Liver (tissue), 3 donors: ENCODE measurements around the gene USH2A.

Experiments
- JUND ChIP-seq, 2 donors: IDR thresholded peaks; 2 replicates each; pipeline ENCODE4 v1.6.1; 2016; ENCODE audit warnings: antibody characterized with exemption in 2 of 2
- RXRA ChIP-seq, 2 donors: IDR thresholded peaks; 2 replicates each; pipeline ENCODE4 v1.6.1; 2017 to 2018; ENCODE audit warnings: antibody characterized with exemption in 2 of 2, mild to moderate bottlenecking in 1 of 2
- TAF1 ChIP-seq: conservative IDR thresholded peaks from 2 replicates; pipeline ENCODE4 v1.6.1; 2016; ENCODE audit warnings: antibody characterized with exemption, mild to moderate bottlenecking
- YY1 ChIP-seq: IDR thresholded peaks from 2 replicates; pipeline ENCODE4 v1.6.1; 2016; ENCODE audit warnings: antibody characterized with exemption, mild to moderate bottlenecking
- TF ChIP-seq, protein P1 (sequence below): fragments of 150-350 bp; IDR thresholded peaks from 2 replicates; pipeline ENCODE4 v1.5.1; 2017; ENCODE audit warnings: improper control_type of control experiment, low read depth, low read length; ENCODE audit not compliant: missing input control
- TF ChIP-seq, protein P2 (sequence below): IDR thresholded peaks from 2 replicates; pipeline ENCODE4 v1.6.1; 2016; ENCODE audit warnings: antibody characterized with exemption
- TF ChIP-seq, protein P3 (sequence below): IDR thresholded peaks from 2 replicates; pipeline ENCODE4 v1.6.1; 2016; ENCODE audit warnings: antibody characterized with exemption, mild to moderate bottlenecking
- TF ChIP-seq, protein P4 (sequence below): IDR thresholded peaks from 2 replicates; pipeline ENCODE4 v1.6.1; 2016; ENCODE audit warnings: antibody characterized with exemption
- donor health status: healthy.
- donor health status: healthy.

DNA sequence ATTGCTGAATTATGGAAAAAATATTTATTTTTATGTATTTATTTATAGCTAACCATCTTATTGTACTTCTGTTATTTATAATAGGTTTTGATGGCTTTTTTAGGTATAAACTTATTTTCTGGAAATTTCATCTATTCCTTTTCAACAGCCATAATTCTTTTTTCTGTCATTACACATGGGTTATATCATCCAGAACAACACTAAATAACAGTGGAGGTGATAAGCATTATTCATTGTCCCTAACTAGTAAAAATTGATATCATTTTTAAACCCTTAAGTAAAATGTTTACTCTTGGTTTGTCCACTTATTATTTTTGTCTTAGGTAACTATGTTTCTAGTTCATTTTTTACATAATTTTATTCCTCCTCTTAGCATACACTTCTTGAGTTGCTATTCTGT is 309.1 kb downstream of the USH2A start:
- no peak for TF ChIP-seq RXRA (IDR thresholded peaks at IDR 0.05)
- TF ChIP-seq, protein P1, sequence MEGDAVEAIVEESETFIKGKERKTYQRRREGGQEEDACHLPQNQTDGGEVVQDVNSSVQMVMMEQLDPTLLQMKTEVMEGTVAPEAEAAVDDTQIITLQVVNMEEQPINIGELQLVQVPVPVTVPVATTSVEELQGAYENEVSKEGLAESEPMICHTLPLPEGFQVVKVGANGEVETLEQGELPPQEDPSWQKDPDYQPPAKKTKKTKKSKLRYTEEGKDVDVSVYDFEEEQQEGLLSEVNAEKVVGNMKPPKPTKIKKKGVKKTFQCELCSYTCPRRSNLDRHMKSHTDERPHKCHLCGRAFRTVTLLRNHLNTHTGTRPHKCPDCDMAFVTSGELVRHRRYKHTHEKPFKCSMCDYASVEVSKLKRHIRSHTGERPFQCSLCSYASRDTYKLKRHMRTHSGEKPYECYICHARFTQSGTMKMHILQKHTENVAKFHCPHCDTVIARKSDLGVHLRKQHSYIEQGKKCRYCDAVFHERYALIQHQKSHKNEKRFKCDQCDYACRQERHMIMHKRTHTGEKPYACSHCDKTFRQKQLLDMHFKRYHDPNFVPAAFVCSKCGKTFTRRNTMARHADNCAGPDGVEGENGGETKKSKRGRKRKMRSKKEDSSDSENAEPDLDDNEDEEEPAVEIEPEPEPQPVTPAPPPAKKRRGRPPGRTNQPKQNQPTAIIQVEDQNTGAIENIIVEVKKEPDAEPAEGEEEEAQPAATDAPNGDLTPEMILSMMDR = no peak
- TF ChIP-seq TAF1 = no peak
- TF ChIP-seq, protein P2, sequence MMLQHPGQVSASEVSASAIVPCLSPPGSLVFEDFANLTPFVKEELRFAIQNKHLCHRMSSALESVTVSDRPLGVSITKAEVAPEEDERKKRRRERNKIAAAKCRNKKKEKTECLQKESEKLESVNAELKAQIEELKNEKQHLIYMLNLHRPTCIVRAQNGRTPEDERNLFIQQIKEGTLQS = no peak
- no peak for TF ChIP-seq JUND (IDR thresholded peaks at IDR 0.05)
- TF ChIP-seq, protein P3, sequence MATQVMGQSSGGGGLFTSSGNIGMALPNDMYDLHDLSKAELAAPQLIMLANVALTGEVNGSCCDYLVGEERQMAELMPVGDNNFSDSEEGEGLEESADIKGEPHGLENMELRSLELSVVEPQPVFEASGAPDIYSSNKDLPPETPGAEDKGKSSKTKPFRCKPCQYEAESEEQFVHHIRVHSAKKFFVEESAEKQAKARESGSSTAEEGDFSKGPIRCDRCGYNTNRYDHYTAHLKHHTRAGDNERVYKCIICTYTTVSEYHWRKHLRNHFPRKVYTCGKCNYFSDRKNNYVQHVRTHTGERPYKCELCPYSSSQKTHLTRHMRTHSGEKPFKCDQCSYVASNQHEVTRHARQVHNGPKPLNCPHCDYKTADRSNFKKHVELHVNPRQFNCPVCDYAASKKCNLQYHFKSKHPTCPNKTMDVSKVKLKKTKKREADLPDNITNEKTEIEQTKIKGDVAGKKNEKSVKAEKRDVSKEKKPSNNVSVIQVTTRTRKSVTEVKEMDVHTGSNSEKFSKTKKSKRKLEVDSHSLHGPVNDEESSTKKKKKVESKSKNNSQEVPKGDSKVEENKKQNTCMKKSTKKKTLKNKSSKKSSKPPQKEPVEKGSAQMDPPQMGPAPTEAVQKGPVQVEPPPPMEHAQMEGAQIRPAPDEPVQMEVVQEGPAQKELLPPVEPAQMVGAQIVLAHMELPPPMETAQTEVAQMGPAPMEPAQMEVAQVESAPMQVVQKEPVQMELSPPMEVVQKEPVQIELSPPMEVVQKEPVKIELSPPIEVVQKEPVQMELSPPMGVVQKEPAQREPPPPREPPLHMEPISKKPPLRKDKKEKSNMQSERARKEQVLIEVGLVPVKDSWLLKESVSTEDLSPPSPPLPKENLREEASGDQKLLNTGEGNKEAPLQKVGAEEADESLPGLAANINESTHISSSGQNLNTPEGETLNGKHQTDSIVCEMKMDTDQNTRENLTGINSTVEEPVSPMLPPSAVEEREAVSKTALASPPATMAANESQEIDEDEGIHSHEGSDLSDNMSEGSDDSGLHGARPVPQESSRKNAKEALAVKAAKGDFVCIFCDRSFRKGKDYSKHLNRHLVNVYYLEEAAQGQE = no peak
- TF ChIP-seq YY1 = no peak
- TF ChIP-seq, protein P4, sequence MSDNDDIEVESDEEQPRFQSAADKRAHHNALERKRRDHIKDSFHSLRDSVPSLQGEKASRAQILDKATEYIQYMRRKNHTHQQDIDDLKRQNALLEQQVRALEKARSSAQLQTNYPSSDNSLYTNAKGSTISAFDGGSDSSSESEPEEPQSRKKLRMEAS = no peak
